HepG2 (cell line): ENCODE results near the gene WHAMM. TPM values are rescaled to one million over a fixed set of nuclear protein-coding genes. Genes with fewer than 3 reads are reported as not detected.

ENCODE experiments used
- EEA1 ChIP-seq: sonication (generic); formaldehyde crosslinking; IDR thresholded peaks from 2 replicates; pipeline ENCODE4 v1.5.1; 2020; ENCODE audit warnings: mild to moderate bottlenecking, missing genetic modification reagents, borderline replicate concordance
- IKZF4 ChIP-seq: sonication (generic); formaldehyde crosslinking; IDR thresholded peaks from 2 replicates; pipeline ENCODE4 v1.5.1; 2020; ENCODE audit warnings: borderline replicate concordance, mild to moderate bottlenecking, low read depth, missing genetic modification reagents; ENCODE audit errors: not compliant biosample characterization
- MAZ ChIP-seq, 2 experiments: sonication (generic) in 1 of 2; formaldehyde crosslinking in 1 of 2; IDR thresholded peaks; 2 replicates each; pipeline versions ENCODE4 v1.5.0 to v1.6.1; 2012 to 2020; ENCODE audit warnings: low read depth in 2 of 2, mild to moderate bottlenecking in 2 of 2, borderline replicate concordance in 1 of 2, improper control_type of control experiment in 1 of 2, low read length in 1 of 2, missing genetic modification reagents in 1 of 2, moderate library complexity in 1 of 2
- MED13 ChIP-seq: sonication (generic); formaldehyde crosslinking; IDR thresholded peaks from 2 replicates; pipeline ENCODE4 v1.5.0; 2020; ENCODE audit warnings: missing genetic modification reagents
- MXD4 ChIP-seq: IDR thresholded peaks from 2 replicates; pipeline ENCODE4 v1.6.1; 2016; ENCODE audit warnings: mild to moderate bottlenecking, missing biosample characterization, missing genetic modification reagents
- RFX5 ChIP-seq: IDR thresholded peaks from 2 replicates; pipeline ENCODE4 v1.6.1; 2011; ENCODE audit warnings: low read depth, low read length, improper control_type of control experiment
- RXRA ChIP-seq: sonication (generic); formaldehyde crosslinking; IDR thresholded peaks from 2 replicates; pipeline ENCODE4 v1.5.1; 2020; ENCODE audit warnings: missing genetic modification reagents
- SALL2 ChIP-seq: sonication (generic); formaldehyde crosslinking; IDR thresholded peaks from 2 replicates; pipeline ENCODE4 v1.8.1; 2023; ENCODE audit warnings: mild to moderate bottlenecking, missing genetic modification reagents, inconsistent platforms
- STAT5B ChIP-seq: sonication (generic); formaldehyde crosslinking; IDR thresholded peaks from 2 replicates; pipeline ENCODE4 v1.4.0; 2020; ENCODE audit warnings: missing genetic modification reagents
- TGIF2 ChIP-seq: IDR thresholded peaks from 2 replicates; pipeline ENCODE4 v1.6.1; 2016; ENCODE audit warnings: control low read depth, missing compliant biosample characterization
- ZBTB7A ChIP-seq: sonication (generic); formaldehyde crosslinking; IDR thresholded peaks from 2 replicates; pipeline ENCODE4 v1.8.0; 2022; ENCODE audit warnings: mild to moderate bottlenecking, missing genetic modification reagents
- ZBTB8A ChIP-seq: sonication (generic); formaldehyde crosslinking; IDR thresholded peaks from 2 replicates; pipeline ENCODE4 v1.4.0; 2020; ENCODE audit warnings: mild to moderate bottlenecking, low read depth, missing genetic modification reagents, borderline replicate concordance
- ZNF30 ChIP-seq: sonication (generic); formaldehyde crosslinking; IDR thresholded peaks from 2 replicates; pipeline ENCODE4 v1.5.0; 2020; ENCODE audit warnings: mild to moderate bottlenecking, missing genetic modification reagents
- ZNF484 ChIP-seq: sonication (generic); formaldehyde crosslinking; IDR thresholded peaks from 2 replicates; pipeline ENCODE4 v1.5.1; 2020; ENCODE audit warnings: mild to moderate bottlenecking, low read depth, missing genetic modification reagents, borderline replicate concordance
- ZNF558 ChIP-seq: sonication (generic); formaldehyde crosslinking; IDR thresholded peaks from 2 replicates; pipeline ENCODE4 v1.9.0; 2022; ENCODE audit warnings: mild to moderate bottlenecking, missing genetic modification reagents, borderline replicate concordance
- ZSCAN9 ChIP-seq: IDR thresholded peaks from 2 replicates; pipeline ENCODE4 v1.6.1; 2016; ENCODE audit warnings: borderline replicate concordance
- polyA plus RNA-seq, 8 experiments: library from polyadenylated mRNA; depleted of rRNA in 3 of 8; stranded (reverse) in 7 of 8; unstranded in 1 of 8; fragments of >200 nt; fragmentation: Illumina TruSeq in 4 of 8; extraction: Trizol in 4 of 8; gene quantifications; 2 replicates each; pipeline versions ENCODE4 v1.2.1 to v1.2.3, GENCODE V29; 2011 to 2016; ENCODE audit warnings: low read depth in 4 of 8, missing spikeins in 1 of 8, mixed read lengths in 1 of 8; ENCODE audit not compliant: insufficient read depth in 1 of 8
- total RNA-seq, 5 experiments: library from RNA; depleted of rRNA; stranded (reverse); fragments of >200 nt; fragmentation: Illumina TruSeq; extraction: Trizol; gene quantifications; 2 replicates each; pipeline ENCODE4 v1.2.3, GENCODE V29; 2016; ENCODE audit warnings: low read depth in 1 of 5
- TF ChIP-seq, protein P1 (sequence below): sonication (generic); formaldehyde crosslinking; IDR thresholded peaks from 2 replicates; pipeline ENCODE4 v1.5.1; 2020; ENCODE audit warnings: mild to moderate bottlenecking, moderate library complexity, missing genetic modification reagents
- TF ChIP-seq, protein P2 (sequence below): sonication (generic); formaldehyde crosslinking; IDR thresholded peaks from 2 replicates; pipeline ENCODE4 v1.4.0; 2020; ENCODE audit warnings: missing genetic modification reagents
- TF ChIP-seq, protein P3 (sequence below): sonication (generic); formaldehyde crosslinking; IDR thresholded peaks from 2 replicates; pipeline ENCODE4 v1.4.0; 2020; ENCODE audit warnings: missing genetic modification reagents
- TF ChIP-seq, protein P4 (sequence below): sonication (generic); formaldehyde crosslinking; IDR thresholded peaks from 2 replicates; pipeline ENCODE4 v1.8.0; 2022; ENCODE audit warnings: low read depth, missing genetic modification reagents

WHAMM gene
- total and polyA plus RNA-seq, 2 of the 13 experiments (the other 11 are each of a cell fraction or from before 2014, with no cell fraction given): 2.9 to 3.0 TPM

DNA sequence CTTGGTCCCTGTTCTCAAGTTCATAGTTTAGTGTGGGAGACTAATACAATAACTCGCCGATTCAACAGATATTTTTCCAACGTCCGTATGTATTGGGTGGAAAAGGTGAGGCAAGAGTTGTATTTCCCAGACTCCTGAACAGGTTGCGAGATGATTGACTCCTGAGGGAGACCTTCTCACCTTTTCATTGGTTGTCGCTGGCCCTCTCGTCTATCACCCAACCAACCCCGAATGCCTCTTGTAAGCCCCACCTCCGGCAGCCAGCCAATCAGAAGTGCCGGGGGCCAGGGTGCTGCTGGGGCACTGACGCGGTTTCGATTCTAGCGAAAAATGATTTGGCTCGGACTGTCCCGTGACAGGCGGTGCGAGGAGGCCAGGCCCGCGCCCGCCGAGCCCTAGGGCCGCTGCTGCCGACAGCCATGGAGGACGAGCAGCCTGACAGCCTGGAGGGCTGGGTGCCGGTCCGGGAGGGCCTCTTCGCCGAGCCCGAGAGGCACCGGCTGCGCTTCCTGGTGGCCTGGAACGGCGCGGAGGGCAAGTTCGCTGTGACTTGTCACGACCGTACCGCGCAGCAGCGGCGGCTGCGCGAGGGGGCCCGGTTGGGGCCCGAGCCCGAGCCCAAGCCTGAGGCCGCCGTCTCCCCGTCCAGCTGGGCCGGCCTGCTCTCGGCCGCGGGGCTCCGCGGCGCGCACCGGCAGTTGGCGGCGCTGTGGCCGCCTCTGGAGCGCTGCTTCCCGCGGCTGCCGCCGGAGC lies at the start of gene WHAMM (continued):
- TF ChIP-seq, protein P1, sequence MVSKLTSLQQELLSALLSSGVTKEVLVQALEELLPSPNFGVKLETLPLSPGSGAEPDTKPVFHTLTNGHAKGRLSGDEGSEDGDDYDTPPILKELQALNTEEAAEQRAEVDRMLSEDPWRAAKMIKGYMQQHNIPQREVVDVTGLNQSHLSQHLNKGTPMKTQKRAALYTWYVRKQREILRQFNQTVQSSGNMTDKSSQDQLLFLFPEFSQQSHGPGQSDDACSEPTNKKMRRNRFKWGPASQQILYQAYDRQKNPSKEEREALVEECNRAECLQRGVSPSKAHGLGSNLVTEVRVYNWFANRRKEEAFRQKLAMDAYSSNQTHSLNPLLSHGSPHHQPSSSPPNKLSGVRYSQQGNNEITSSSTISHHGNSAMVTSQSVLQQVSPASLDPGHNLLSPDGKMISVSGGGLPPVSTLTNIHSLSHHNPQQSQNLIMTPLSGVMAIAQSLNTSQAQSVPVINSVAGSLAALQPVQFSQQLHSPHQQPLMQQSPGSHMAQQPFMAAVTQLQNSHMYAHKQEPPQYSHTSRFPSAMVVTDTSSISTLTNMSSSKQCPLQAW: peak; percentile 80
- TF ChIP-seq, protein P2, sequence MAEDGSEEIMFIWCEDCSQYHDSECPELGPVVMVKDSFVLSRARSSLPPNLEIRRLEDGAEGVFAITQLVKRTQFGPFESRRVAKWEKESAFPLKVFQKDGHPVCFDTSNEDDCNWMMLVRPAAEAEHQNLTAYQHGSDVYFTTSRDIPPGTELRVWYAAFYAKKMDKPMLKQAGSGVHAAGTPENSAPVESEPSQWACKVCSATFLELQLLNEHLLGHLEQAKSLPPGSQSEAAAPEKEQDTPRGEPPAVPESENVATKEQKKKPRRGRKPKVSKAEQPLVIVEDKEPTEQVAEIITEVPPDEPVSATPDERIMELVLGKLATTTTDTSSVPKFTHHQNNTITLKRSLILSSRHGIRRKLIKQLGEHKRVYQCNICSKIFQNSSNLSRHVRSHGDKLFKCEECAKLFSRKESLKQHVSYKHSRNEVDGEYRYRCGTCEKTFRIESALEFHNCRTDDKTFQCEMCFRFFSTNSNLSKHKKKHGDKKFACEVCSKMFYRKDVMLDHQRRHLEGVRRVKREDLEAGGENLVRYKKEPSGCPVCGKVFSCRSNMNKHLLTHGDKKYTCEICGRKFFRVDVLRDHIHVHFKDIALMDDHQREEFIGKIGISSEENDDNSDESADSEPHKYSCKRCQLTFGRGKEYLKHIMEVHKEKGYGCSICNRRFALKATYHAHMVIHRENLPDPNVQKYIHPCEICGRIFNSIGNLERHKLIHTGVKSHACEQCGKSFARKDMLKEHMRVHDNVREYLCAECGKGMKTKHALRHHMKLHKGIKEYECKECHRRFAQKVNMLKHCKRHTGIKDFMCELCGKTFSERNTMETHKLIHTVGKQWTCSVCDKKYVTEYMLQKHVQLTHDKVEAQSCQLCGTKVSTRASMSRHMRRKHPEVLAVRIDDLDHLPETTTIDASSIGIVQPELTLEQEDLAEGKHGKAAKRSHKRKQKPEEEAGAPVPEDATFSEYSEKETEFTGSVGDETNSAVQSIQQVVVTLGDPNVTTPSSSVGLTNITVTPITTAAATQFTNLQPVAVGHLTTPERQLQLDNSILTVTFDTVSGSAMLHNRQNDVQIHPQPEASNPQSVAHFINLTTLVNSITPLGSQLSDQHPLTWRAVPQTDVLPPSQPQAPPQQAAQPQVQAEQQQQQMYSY: 0 out of 2 replicates have a peak, but pooled peaks have one; percentile 11
- TF ChIP-seq MAZ (IDR thresholded peaks at IDR 0.05; ENCODE audit: borderline replicate concordance, low read depth, low read length) (peak; percentile 11; the same call in 1 of the 2 replicates), MAZ (CRISPR knock-in tag; IDR thresholded peaks at IDR 0.05; ENCODE audit: low read depth) (peak; percentile 59; the same call in 1 of the 2 replicates), STAT5B (CRISPR knock-in tag) (0 out of 2 replicates have a peak, but pooled peaks have one; percentile 21), TGIF2 (CRISPR knock-in tag) (no peak), ZNF484 (CRISPR knock-in tag) (no peak), ZNF30 (CRISPR knock-in tag) (no peak), ZNF558 (no peak; the same call in 1 of the 2 replicates), IKZF4 (CRISPR knock-in tag) (peak; percentile 28), RXRA (CRISPR knock-in tag) (no peak), MXD4 (CRISPR knock-in tag) (peak; percentile 57), SALL2 (no peak), ZBTB7A (CRISPR knock-in tag) (no peak), ZBTB8A (CRISPR knock-in tag) (no peak), RFX5 (peak; percentile 67), EEA1 (peak; percentile 84; the same call in 1 of the 2 replicates), MED13 (CRISPR knock-in tag) (no peak; the same call in 1 of the 2 replicates), ZSCAN9 (CRISPR knock-in tag) (peak; percentile 61)
- TF ChIP-seq, protein P3, sequence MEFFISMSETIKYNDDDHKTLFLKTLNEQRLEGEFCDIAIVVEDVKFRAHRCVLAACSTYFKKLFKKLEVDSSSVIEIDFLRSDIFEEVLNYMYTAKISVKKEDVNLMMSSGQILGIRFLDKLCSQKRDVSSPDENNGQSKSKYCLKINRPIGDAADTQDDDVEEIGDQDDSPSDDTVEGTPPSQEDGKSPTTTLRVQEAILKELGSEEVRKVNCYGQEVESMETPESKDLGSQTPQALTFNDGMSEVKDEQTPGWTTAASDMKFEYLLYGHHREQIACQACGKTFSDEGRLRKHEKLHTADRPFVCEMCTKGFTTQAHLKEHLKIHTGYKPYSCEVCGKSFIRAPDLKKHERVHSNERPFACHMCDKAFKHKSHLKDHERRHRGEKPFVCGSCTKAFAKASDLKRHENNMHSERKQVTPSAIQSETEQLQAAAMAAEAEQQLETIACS: no peak
- TF ChIP-seq, protein P4, sequence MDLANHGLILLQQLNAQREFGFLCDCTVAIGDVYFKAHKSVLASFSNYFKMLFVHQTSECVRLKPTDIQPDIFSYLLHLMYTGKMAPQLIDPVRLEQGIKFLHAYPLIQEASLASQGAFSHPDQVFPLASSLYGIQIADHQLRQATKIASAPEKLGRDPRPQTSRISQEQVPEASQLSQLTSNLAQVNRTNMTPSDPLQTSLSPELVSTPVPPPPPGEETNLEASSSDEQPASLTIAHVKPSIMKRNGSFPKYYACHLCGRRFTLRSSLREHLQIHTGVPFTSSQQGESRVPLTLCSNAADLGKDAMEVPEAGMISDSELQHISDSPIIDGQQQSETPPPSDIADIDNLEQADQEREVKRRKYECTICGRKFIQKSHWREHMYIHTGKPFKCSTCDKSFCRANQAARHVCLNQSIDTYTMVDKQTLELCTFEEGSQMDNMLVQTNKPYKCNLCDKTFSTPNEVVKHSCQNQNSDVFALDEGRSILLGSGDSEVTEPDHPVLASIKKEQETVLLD: no peak
